Endometrial microvascular endothelial cells (primary cell): Measurements from ENCODE around the gene ACOX2. TPM values are rescaled to one million over a fixed set of nuclear protein-coding genes. Genes with fewer than 3 reads are reported as not detected.

ENCODE experiments used
- in situ Hi-C: cut with HindIII; loops from 2 replicates; pipeline ENCODE4 v1.10.0; 2017; ENCODE audit warnings: low sequenced_read_pairs, low pct_unique_long_range_greater_than_20kb; ENCODE audit errors: inconsistent ontology term
- total RNA-seq: library from RNA; depleted of rRNA; stranded (reverse); fragments of >200 nt; gene quantifications from one replicate; pipeline ENCODE4 v1.2.3, GENCODE V29; 2015; ENCODE audit errors: inconsistent ontology term

ACOX2 gene
- total RNA-seq, 1 donor from 2014 or later: 4.3 TPM

DNA sequence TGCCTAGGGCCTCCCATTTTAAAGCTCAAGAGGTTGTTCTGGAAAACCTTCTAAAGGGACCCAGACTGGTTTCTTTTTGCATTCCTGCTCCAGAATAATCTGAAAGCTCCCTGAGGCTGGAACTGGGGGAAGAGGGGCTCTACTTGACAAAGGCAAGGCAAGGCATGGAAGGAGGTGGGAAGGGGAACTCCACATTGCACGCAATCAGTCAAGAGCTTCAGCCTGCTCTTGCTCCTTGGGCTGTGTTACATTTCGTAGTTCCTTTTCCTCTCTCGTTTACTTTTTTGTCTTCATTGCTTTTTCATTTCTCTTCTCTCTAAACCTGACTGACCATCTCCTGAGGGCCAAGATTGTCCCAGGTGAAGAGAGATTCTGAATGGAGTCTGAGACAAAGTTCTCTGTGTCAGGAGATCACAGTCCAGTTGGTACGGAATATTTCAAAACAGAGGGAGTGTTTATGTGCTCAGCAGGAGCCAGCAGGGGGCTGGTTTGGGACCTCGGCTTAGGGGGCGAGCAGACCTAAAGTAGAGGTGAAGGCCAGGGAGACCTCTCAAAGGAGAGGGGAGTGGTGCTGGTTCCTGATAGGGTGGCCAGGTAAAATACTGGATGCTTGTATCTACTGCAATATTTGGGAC is 51.1 kb downstream of the ACOX2 start:
- in situ Hi-C loops: no loop called here

DNA sequence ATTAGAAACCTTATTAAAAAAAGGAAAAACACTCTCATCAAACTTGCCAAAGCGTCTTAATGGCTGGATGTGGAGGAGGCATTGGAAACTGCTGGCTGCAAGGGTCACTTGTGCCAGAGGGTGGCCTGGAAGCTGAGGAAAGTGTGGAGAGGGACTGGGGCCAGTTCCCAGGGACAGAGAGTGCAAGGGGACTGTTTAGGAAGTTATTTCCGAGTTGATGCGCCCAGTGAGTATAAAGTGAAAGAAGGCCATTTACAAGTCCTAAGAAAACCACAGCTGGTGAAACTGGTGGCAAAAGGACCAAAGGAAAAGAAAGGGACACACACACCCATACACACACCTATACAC is 52.3 kb downstream of the ACOX2 start:
- in situ Hi-C loops: no loop called here

DNA sequence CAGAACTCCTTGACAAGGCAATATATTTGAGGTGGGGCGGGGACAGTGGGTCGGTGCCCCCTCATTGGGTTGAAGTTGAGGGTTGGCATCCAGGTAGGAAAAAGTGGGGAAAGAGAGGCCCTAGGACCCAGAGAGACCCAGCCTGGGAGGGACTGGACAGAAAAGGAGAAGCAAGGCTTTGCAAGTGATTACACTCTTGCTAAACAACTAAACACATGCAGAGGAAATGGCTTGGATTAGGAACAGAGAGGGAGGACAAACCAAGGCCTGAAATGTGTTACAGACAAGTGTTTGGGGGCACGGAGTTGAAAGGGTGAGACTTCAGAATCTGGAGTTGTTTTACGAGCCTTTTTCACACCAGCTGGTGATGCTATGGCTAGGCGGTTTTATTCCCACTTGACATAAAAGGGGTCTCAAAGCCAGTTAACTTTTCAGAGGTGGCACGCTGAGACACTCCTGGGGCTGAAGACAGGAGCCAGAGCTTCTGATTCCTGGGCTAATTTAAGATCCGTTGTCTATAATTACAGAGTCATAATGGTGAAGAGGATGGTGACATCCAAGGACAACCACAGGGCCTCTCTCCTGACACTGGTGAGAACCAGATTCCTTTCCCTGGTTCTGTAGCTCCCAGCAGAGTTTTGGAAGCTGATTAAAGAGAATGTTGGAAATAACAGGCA is 52.8 kb downstream of the ACOX2 start:
- in situ Hi-C loops: no loop called here

DNA sequence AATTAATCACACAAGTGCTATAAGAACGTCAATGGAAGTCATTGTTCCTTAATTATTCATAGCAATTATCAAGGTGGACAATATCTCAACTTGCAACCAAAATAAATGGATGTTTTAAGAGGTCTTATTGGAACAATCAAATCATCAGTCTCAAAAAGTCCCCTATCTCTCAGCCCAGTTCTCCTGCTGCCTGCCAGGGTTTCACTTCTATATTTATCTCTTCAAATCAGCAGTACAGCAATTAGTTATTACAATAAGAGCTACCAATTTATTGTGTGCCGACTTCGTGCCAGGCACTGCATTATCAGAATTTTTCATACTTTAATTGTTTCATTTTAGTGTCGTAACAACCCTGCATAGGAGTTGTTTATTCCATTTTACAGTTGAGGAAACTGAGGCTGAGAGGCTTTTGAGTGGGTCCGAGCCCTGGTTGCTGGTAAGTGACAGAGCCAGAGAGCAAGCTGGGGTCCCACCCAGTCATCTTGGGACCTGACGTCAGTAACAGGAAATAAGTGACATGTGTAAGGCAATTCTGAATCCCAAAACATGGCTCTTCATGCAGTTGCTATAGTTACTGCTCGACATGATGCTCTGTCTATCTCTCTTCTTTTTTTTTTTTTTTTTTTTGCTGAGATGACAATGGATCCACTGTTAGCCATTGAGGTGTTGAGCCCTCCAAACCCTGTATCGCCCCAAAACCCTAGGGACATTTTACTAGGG is 53.9 kb downstream of the ACOX2 start:
- in situ Hi-C loops: no loop called here

DNA sequence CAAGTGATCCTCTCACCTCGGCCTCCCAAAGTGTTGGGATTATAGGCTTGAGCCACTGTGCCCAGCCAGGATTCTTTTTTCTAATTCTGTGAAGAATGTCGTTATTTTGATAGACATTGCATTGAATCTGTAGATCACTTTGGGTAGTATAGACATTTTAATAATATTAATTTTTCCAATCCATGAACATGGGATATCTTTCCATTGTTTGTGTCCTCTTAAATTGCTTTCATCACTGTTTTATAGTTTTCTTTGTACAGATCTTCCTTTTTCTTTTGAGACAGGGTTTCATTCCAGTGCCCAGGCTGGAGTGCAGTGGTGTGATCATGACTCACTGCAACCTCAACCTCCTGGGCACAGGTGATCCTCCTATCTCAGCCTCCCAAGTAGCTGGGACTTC is 56.7 kb downstream of the ACOX2 start:
- in situ Hi-C loops: no loop called here

DNA sequence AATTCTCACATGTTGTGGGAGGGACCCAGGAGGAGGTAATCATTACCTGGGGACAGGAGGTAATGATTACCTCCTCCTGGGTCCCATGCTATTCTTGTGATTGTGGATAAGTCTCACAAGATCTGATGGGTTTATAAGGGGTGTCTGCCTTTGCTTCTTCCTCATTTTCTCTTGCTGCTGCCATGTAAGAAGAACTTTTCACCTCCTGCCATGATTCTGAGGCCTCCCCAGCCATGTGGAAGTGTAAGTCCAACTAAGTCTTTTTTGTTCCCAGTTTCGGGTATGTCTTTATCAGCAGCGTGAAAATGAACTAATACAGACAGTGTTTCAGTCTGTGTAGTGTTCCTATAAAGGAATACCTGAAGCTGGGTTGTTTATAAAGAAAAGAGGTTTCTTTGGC is 58.2 kb downstream of the ACOX2 start:
- in situ Hi-C loops: no loop called here

DNA sequence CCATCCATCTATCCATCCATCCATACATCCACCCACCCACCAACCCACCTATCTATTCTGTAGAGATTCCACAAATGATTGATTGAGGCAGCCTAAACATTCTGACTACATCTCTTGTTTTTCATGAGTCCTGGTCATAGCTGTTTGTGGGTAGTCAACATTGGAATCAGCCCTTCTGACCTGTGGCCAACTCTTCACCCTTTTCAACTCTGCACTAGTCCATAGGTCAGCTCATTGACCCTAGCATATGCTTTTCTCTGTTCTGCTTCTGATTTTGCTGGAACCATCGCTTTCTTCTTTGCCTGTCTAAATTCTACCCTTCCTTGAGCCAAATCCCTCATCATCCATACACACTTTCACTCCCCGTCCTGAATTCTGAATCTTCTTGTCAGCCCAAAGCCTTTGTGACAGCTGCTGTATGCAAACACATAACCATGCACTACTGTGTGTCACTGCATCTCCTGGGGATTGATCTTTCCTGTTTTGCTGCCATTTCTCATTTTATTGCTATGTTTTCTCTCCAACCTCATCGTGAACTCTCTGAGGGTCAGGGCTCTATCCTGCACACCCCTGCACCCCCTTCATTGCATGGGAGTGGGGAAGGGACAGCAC is 61.9 kb downstream of the ACOX2 start:
- in situ Hi-C loops: no loop called here

DNA sequence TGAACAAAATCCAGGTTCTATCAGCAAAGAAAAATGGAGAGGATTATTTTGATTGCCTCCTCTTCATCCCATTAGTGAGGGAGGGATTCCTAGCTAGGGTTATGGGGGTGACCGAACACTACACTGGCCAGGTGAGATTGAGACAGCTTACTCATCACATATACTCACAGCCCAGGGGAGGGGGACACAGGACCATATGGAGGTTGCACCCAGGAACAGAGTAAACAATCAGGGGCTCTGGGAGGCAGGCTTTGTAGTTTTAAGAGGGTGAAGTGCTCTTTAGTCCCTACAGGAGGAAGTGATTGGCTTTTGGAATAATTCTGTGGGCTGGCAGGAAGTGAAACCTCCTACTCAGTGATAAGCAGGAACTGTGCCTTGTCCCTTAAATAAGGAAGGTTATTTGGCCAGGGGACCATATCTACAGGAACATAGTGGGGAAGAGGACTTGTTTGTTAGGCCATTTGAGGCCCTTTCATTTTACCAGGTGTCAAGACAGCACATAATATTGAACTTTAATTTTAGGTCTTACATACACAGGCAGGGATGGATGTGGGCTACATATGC is 62.6 kb downstream of the ACOX2 start:
- in situ Hi-C loops: no loop called here

DNA sequence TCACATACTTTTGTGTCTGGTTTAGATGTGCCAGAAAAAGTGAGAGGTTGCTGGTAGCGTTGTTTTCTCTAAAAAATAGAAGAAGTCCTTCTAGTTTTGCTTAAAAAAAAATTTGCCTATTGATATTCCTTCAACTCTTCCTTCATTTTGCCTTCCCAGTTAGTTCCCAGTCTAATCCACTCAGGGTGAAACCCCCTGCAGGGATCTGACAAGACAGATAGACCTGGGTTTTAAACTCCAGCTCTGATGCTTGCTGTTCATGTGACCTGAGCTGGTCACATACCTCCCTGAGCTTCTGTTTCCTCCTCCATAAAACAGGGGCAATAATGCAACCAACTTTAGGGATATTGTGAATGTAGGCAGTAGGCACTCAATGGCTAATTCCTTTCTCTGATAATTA is 63.7 kb downstream of the ACOX2 start:
- in situ Hi-C loops: no loop called here

DNA sequence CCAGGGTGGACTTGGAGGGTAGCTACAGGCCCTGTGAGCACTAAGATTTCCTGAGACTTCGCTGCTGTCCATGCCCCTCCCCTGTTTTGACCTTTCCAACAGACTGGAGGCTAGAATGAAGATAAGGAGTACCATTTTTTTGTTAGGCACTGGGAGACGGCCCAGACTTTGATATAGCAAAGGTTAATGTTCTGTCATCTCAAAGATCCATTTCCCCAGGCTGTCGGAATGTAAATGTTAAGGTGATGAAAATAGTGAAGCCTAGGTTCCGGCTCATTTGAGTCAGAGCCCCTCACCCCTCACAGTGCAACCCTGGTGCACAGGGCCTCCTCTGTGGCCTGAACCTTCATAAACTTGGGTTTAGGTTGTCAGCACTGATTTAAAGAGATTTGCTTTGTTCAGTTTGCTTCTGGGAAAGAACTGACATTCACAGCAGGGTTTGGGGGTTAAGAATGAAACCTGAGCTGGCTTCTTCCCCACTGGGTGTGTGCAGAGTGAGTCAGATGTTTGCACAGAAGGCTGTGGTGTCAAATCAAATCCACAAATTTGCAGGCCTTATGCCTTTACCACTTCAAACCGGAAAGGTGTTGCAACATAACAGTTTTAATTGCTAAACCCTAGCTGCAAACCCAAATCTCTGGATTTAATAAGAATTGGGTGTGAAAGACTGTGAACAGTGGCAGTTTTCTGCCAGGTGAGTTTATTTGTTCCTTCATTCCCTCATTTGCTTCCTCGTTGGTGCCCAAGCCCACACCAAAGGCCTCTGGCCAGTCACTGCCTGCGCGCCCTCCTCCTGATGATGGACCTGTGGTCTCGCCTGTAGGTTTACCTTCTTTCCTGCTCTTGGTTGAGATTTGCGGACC is 65.7 kb downstream of the ACOX2 start:
- in situ Hi-C loops: no loop called here

DNA sequence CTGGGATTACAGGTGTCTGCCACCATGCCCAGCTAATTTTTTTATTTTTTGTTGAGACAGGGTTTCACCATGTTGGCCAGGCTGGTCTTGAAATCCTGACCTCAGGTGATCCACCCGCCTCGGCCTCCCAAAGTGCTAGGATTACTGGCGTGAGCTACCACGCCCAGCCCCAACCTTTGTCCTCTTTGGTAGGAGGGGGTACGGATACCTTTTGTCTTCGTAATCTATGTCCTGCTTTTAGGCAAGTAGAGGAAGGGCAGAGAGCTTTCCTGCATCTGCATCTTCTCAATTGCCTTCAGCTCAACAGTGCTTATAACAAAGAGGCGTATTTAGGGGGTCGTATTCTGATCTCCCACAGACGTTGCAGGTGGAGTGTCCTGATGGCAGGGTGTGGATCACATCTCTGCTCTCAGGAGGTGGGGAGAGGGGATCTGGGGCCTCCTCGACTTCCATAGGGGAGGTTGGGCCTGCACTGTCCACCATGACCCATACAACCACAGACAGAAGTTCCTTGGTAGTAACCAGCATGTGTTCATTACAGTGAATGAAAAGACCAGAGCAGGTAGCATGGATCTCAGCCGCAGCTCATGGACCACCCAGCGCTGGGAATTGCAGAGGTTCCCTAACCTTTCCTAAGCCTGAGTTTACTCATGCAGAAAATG is 66.5 kb downstream of the ACOX2 start:
- in situ Hi-C loops: no loop called here

DNA sequence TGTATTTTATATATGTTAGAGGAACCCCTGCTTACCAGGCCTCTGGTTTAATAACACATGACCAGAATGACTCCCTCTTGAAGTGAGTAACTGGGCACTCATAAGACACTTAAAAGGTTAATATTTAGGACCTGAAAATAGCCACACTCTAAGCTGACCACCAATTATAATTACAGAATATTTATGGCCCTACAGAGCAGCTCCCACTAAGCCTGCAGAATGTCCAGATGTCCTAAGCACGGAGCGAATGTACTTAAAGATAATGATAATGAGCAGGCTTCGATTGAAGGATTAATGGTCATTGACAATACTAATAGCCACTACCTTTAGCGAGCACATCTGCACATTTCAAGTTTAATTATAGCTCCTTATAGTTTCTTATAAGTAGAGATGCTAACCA is 67.9 kb downstream of the ACOX2 start:
- in situ Hi-C loops: no loop called here

DNA sequence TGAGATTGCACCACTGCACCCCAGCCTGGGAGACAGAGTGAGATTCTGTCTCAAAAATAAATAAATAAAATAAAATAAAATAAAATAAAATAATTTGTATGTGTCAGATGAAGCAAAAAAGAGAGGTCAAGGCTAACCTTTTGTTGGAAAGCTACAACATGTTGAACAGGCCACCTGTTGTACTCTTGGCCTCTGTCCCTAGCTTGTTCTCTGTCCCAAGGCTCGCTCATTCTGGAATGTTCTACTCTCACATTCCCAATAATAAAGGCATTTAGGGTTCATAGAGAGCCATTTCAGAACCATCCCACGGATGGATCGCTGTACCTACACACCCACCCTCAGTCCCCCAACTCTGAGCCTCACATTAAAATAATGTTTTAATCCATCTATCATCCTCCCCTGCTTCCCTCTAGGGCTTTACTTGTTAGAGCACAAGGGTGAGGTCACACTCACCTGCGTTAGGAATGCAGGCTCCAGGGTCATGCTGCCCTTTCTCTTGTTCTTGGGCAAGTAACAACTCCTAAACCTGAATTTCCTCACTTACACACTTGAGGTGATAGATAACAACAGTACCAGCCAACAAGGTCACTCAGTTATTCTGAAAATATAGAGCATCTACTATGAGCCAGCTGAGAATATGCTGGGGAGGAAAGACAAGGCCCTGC is 70.0 kb downstream of the ACOX2 start:
- in situ Hi-C loops: no loop called here

DNA sequence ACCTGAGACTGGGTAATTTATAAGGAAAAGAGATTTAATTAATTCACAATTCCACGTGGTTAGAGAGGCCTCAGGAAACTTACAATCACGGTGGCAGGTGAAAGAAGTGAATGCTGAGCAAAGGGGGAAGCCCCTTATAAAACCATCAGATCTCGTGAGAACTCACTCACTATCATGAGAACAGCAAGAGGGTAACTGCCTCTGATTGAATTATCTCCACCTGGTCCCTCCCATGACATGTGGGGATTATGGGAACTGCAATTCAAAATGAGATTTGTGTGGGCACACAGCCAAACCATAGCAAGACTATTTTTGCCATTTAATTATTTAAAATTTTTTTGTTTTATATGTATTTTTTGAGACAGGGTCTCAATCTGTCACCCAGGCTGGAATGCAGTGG is 72.1 kb downstream of the ACOX2 start:
- in situ Hi-C loops: no loop called here

DNA sequence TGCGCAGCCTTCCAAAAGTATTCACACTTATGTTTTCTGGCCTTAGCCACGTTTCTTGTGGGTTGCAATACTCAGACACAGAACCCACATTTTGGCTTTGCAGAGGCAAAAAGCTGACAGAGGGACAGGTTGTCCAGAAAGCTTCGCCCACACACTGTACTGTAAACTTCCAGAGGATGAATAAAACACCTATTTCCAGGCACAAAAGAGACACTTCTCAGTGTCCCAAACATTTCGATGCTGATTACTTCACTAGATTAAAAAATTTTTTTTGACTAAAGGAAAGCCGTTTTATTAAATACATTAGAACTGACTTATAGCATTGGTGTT is 73.1 kb downstream of the ACOX2 start:
- in situ Hi-C loops: no loop called here

DNA sequence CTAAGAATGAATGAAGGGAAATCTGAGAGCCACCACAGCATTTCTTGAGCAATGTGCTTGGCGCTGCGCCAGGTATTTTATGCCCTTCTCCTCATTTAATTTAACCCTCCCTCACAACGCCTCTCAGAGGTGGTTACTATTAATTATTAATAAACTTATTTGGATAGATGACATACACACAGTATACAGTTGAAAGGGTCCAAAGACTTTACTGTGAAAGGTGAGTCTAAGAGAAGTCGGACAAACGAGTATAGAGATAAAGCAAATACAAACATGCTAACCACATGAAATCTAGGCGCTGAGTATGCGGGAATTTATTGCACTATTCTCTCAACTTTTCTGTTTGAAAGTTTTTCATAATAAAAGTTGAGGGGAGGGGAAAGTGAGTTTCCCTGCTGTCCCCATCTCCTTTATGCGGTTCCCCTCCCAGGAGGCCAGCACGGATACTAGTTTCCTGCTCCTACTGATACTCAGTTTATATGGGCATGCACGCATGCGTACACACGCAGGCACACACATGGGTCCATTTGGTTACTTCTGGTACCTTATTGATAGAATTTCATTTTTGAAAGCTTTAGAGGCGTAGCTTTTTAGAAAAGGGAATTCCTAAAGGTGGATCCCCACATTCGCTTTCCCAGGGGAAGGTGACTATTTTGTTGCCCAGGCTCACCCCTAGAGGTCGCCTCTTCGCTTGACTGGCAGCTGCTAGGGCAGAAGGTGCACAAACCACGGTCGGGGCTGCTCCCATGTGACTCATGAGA is 73.6 kb downstream of the ACOX2 start:
- in situ Hi-C loops: no loop called here

DNA sequence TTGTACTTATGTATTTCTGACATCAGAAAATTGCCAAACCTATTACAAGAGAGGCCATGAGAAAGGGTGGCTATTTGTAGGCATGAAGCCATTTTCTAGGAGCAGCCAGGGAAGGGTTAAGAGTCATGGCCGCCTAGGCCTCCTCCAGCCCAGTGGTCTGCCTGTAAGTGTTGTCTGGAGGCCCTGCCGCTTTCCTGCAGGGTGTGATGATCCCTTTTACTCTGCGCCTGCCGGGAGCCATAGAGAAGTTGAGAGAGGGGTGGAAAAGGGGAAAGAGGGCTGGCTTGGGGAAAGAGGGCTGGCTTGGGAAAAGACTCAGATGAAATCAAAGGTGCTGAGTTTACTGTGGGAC is 74.2 kb downstream of the ACOX2 start:
- in situ Hi-C loops: no loop called here
